ENCODE measurements around the gene MAP3K20. TPM values are rescaled to one million over a fixed set of nuclear protein-coding genes. Genes with fewer than 3 reads are reported as not detected.
"Not testable (repeated sequence)": the region's sequence is repeated elsewhere in the genome, so short reads cannot be mapped to it uniquely, and the experiment has no call there.

The MAP3K20 gene
- 22.6 and 25.2 TPM in 2 replicates for total RNA-seq (2014; rRNA removed; shearing (Covaris generic))
- polyA plus RNA-seq (2015; cell fraction: cytosol; rRNA removed), result 26.9 and 33.6 TPM in 2 replicates
- polyA plus RNA-seq (2015; cell fraction: nucleus; rRNA removed), result 22.6 and 22.7 TPM in 2 replicates

DNA sequence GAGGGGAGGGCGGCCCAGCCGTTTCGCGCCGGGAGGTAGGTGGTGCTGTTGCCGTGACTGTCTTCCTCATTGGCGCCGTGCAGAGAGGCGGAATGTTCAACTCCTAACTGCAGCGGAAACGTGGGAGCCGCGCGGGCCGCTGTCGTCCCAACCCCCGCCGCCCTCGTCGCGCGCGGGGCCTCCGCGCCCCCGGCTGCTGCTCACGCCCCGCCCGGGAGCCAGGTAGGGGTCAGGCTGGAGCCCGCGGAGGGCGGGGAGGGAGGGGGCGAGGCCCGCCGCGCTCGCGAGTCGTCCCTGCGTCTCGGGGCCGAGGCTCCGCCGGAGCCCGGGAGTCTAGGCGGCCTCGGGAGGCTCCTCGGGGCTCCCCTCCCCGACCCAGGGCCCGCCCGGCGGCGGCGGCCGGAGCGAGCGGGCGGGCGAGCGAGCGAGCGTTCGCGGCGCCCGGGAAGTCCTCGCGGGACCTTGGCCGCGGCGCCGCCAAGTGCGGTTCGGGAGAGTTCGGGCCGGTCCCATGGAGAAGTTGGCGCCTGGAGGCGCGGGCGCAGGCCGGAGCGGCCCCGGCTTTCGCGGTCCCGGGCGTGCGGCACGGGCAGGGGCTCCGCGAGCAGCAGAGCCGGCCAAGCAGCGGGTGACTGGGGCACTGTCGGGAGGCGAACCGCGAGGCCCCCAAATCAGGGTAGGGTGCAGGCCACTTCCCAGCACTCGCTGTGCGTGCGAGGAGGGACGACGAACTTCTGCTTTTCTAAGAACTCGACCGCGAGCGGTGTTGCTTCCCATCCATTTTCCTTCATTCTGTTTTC lies at the start of gene MAP3K20:
TSS of gene MAP3K20 (plus strand) at position 66 of the 800 bp plus-strand sequence. CDS start 15,186 bp downstream, outside the sequence.
- DNase-seq (ENCODE audit: low read depth), result peak; percentile 54

DNA sequence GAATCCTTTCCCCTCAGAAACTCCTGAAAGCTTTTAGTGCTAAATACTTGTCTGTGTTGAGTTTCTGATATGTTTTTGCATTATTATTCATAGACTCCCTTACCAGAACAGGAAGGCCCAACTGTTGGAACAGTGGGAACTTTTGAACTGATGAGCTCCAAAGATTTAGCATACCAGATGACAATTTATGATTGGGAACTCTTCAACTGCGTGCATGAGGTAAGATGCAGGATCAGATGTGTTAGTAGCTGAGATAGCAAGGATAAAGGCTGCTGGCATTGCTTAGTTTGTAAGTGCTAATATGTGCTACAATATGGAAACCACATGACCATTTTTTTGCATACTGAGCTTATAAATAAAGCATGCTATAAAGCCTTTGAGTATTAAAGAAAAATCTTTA lies 49.2 kb upstream of the MAP3K20 start:
- no peak for DNase-seq (ENCODE audit: low read depth)

DNA sequence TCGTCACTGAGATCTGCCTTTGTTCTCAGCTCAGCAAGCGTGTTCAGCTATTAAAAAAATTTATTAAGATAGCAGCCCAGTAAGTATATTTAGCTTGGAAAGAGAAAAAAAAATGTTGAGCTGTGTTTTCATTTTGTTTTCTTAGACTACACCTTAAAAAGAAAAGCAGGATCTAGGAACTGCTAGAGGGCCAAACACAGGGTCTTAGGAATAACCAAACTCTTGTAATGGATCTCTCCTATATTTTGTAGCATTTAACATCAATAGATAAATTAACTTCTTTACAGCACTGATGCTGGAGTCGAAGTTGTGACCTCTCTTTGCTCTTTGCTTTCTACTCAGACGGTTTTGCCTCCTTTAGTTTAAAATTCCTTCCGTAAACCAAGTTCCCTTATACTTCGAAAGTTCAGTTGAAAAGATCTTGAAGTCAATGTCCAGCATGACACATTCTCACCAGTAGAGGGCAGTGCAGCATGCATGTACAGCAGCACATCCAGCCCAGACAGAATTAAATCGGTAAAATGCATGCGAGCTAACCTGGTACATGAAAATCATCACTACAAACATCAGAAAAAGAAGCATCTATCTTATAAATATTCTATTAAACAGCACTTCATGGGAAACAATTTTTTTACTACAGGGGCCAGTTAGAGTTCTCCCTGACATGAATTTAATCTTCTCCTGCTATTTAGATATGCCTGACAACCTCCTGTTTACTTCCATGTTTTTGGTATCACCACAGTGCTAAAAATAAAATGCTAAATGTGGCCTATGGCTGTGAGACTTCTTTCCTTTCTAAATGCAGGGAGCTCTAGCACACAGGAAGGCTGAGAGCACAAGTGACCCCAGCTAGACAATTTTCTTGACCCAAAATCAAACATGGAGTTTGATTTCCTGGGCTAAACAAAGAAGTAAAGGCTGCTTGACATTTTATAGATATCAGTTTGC lies 48.2 kb upstream of the MAP3K20 start:
- DNase-seq (ENCODE audit: low read depth), result peak; percentile 70

DNA sequence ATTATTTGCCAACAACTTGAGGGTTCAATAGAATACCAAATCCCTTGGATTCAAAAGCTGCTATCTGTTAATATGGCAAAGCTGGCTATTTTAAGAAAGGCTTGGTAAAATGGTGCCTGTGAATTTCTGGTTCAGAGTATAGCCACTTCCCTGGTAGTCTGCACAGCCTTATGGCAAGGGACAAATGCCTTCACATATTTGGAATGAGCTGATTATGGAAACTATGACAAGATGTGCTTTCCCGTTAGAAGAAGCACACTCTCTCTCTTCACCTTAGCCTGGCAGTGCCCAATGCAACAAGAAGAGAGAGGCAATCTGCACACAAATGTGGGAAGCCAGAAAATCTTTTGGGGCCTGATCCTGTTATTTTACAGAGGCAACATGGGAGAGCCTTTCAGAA lies 47.5 kb upstream of the MAP3K20 start:
- no peak for DNase-seq (ENCODE audit: low read depth)

DNA sequence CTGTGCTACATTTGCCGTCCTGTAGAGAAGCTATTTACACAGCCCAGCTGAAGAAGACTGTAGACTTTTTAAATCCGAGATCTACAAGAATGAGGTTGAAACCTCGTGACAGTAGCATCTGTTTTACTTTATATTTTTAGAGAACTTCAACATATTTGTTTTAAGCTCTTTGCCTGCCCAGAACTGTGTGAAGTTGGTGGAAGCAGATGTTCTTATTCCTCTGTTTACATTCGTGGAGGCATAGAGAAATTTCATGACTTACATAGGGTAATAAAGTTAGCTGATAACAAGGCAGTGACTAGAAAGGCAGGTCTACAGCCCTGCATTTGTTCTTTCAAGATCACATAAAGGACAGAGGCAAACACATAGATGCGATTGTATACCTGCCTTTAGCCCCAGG lies 47.0 kb upstream of the MAP3K20 start:
- DNase-seq (ENCODE audit: low read depth), result no peak

DNA sequence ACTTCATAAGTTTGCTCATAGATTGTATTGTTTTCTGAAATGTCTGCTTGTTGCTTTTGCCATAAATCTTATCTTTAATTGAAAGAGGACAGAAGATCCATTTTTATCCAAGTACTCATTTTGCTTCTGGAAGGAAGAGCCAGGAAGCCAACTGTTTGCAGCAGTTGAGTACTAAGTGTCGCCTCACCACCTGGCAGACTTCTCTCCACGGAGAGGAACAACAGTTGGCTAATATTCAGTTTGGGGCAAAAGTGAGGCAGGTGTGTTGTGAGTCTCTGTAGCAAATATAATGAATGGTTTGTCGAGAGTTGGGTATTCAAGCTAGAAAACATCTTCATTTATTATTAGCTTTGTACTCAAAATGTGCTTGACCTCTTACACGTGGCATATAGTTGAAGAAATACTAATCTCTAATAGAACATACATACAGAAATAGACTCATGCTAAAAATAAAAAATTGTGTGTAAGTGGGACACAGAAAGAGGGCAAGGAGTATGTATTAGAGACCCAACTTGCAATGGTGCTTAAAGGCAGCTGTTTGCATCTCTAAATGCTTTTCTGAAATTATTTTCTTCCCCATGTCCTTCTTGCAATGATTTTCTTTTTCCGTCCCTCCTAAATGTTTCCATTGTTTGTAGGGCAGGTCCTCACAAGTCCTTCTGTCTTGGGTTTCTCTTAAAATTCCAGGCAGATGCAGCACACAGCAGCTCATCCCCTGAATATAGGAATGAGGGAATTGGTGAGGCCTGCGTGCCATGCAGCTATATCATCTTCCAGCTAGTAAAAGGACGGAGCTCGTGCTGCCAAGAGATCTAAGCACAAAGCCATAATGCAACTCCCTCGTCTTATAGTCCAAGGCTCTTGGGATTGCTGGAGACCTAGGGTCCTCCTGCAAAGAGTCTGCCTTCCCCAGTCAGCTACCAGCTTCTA lies 44.8 kb upstream of the MAP3K20 start:
- no peak for DNase-seq (ENCODE audit: low read depth)

DNA sequence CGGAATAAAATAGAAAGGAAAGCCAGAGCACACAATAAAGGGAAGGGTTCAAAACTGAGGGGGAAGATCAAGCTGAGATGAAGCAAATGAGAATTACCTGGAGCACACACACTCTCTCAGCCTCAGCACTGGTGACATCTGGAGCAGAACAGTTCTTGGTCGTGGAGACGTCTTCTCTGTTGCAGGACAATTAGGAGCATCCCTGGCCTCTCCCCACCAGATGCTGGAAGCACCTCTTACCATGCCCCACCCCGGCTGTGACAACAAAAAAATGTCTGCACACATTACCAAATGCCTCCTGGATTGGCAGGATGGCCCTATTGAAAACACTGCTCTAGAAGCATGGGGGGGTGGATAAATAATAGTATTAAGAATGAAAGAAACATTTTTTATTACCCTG lies 43.6 kb upstream of the MAP3K20 start:
- DNase-seq (ENCODE audit: low read depth), result no peak

DNA sequence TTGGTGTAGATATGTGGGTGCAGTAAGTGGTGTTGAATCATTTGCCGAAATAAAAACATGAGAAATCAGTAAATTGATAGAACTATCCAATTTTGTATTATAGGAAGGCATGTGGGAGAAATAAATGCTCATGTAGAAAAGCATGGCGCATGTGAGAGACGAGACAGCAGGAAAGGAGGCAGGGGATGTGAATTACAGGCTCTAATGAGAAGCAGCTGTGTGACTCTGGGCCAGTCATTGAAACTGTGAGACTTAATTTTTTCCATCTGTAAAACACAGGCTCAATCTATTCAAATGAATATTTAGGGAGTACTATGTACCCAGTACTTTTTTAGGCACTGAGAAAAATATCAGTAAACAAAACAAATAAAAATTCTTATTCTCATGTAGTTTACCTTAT lies 42.6 kb upstream of the MAP3K20 start:
- no peak for DNase-seq (ENCODE audit: low read depth)

DNA sequence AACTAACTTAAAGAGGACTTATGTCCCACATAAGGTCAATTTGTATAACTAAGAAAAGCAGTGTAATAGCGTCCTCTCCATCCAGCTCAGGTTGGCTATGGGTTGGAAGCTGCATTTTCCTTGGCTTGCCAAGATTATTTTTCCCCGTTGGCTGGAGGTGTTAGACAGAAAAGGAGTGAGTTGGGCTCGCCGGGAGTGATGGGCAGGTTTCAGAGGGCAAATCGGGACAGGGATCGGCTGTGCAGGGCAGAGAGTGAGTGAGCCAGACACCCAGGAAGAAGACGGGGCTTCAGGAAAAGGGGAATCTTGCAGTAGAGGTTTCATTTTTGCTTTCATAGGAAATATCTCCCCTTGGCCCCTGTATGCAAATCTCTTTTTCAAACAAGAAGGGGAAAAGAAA lies 41.5 kb upstream of the MAP3K20 start:
- no peak for DNase-seq (ENCODE audit: low read depth)

DNA sequence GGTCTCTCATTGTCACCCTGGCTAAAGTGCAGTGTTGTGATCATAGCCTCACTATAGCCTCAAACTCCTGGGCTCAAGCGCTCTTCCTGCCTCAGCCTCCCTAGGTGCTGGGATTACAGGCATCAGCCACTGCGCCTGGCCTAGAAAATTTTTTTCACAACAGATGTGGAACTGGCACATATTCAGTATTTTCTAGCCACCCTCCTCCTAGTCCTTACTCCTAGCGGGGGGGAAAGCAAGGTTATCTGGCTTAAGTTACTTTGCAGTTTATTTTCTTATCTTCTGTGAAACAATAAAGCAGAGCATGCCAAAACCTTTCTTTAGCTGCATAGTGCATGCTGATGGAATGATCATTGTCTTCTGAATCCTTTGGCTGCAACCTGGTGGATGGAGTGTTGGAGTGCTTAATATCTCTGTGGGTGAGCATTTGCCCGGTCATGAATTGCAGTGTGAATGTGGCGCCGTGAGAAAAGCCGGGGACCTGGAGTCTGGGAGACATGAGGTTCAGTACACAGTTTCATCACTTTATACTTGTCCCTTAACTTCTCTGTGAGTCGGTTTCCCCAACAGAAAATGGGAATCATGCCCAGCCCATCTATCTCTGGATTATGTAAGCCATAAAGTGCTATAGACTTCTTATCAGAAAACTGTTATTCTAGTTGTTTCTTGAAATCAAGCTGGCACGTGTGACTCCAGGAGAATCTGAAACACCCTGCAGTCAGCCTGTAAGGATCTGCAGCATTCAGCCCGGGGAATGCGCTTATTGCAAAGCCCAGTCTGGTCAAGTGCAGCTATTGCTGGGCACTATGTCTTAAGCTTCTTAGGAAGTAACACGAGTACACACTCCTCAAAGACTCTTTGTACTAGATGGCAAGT lies 38.2 kb upstream of the MAP3K20 start:
- no peak for DNase-seq (ENCODE audit: low read depth)

DNA sequence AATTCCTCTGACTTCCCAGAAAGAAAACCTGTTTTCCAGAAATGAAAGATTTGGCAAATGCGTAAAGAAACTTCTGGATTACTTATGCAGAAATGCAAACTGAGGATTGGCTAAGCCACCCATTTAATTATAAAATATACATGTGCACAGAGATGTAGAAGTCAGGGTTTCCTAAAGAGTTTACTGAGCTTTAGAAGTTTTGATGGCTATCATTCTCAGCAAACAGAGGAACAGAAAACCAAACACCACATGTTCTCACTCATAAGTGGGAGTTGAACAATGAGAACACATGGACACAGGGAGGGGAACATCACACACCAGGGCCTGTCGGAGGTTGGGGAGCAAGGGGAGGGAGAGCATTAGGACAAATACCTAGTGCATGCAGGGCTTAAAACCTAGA lies 37.4 kb upstream of the MAP3K20 start:
- DNase-seq (ENCODE audit: low read depth), result not testable (repeated sequence)

DNA sequence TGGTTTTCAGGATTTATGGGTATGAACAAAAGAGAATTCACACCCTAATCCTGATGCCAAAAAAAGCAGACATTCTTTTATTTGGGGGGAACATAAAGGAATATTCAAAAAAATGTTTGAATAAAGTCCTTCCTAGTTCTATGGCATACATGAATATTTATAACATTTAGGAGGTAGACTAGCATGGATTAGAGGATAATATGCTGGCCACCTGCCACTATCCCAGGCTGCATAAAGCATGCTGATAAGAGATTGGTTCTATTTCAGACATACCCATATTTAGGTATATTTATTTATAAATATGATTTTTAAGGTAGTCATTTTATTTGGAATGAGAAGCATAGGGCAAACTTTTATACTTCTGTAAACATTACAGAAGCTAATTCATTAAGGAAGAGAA lies 34.9 kb upstream of the MAP3K20 start:
- DNase-seq (ENCODE audit: low read depth), result no peak

DNA sequence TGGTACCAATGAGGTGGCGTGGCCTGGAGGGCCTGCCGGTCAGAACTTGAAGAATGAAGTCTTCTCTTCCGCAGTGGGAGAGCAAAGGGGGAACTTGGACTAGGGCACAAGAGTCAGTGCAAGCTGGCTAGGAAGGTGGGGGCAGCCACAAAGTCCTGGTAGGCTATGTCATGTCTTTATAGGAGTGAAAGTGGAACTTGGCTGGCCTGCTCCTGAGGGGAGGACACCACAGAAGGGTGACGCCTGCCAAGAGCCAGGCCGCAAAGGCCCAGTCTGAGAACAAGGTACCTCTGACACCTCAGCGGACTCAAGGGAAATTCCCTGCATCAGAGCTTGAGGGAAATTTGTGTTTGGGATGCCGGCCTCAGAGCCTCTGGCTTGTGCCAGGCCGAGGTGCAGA lies 32.2 kb upstream of the MAP3K20 start:
- no peak for DNase-seq (ENCODE audit: low read depth)

DNA sequence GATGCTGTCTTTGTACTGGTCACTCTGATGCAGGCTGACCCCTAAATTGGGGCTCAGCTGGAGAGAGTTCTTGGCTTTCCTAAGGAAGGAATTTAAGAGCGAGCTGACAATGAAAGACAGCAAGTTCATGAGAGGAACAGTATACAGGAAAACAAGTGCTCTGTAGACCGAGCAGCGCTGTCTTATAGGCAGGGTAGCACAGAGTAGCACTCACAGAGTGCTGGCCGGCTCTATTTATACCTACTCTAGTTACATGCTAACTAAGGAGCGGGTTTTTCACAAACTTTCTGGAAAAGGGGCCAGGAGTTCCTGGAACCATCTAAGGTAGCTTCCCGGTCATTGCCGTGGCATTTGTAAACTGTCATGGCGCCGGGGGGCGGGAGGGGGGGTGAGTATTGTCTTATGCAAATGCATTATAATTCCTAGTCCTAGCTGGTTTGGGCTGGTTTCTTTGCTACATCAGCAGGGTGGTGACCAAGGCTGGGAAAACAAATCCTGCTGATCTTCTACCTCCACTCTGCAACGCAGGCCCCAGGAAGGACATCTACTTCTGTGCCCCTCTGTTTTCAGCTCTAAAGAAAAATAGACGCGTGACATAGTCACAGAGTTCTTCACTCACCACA lies 31.6 kb upstream of the MAP3K20 start:
- DNase-seq (ENCODE audit: low read depth), result no peak

DNA sequence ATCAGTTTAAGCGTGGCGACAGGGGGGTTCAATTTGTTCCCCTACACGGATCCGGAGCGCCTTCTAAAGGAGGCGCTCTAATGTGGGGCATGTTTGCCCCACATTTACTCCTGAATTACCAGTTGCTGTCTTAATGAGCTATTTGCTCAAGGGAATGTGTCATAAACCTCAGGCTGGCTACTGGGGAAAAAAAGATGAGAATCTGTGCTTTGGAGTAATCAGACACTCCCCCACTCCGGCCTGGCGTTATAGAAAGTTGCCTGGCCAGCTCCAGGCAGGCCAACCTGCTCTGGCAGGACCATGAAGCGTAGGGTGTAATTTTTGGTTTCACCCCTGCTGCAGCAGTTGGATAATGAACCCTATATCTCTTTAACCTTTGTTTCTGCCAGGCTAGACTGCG lies 31.0 kb upstream of the MAP3K20 start:
- peak; percentile 7 for DNase-seq (ENCODE audit: low read depth)

DNA sequence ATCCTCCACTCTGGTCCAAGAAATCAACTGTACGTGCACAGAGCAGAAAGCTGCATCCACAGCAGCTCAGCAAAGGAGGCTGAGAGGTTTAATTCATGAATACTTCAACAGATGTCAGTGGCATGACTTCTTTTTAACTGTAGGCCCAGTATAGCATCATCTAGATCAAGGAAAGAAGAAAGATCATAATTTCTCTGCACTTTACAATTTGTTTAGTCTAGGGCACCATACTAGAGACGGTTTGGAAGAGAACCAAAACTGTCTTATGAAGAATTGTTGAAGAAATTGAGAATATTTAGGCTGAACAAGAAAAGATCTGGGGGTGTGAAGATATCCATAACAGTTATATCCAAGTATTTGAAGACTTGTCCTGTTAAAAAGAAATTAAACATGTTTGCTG lies 30.5 kb upstream of the MAP3K20 start:
- DNase-seq (ENCODE audit: low read depth), result no peak

DNA sequence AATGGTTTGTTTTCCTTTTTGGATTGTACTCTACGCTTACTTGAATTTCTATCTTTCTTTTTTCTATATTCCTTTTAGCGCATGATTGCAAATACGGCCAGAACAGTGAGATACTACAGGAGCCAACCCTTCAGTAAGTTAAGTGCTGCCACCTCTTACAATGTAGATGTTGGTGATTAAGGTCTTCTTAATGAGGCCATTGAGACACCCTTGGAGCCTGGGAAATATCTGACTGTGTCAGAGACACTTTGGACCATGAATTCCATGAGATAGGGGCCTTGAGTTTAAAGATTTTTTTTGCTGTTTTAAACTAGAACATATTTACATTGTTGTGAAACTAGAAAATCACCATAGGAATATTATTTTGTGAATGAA lies 27.1 kb upstream of the MAP3K20 start:
- DNase-seq (ENCODE audit: low read depth), result no peak

DNA sequence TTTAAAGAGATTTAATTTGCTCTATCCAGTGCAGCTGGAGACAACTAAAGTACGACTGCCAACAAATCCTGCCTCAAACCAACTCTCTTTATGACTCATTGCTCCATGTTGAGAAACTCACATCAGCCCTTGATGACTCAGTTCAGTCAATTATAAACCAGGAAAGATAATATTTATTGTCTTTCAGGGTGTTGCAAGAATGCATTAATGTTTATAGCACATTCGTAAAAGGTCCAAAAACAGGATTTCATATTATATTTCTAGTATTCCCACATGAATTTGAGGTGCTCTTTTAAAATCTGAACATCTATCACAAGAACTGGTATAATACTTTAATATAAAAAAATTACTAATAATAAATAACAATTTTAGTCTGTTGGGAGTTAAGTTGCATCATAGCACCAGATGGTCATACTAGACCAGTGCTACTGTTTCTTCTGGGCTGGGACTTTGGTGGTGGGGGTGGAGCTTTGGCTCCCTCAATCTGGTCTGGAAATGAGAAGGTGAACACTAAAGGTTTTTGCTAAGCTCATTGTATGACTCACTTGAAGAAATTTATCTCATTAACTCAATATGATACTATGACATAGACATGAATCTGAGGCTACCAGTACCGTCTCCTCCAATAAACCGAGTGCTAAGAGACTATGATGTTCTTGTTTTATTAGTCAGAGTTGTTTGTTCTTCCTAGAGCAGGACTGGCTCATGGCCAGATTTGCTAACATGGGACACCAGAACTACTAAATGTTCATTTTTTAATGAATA lies 26.6 kb upstream of the MAP3K20 start:
- DNase-seq (ENCODE audit: low read depth), result peak; percentile 98

DNA sequence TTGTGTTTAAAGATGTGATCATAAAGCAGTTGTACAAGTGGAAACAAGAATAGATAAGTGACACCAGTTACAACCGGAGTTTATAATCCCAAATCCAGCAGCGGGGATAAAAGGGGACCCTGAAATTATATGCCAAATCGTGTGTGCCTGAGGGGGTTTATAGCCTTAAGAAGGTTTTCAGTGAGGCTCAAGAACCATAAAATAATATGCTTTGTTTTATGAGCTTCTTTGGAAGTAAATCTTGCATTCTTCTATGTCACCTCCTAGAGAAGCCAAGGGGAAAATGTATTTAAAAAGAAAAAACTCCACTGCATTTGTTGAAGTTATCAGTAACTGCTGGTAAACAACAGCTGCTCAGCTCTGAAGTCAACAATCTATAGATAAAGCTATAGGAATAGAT lies 25.8 kb upstream of the MAP3K20 start:
- no peak for DNase-seq (ENCODE audit: low read depth)

Data from HT1080 (cell line).